ENCODE results near the gene GID8.

GRCh38 chr20:62945771-62946339 lies 7.9 kb downstream of the GID8 start:
- TF ChIP-seq POLR2A (IDR thresholded peaks at IDR 0.05; ENCODE audit: low read length) (no peak), GATA1 (IDR thresholded peaks at IDR 0.05; ENCODE audit: low read depth, low read length) (no peak)
